ENCODE results near the gene PGAM5.
"Not testable (repeated sequence)": the region's sequence is repeated elsewhere in the genome, so short reads cannot be mapped to it uniquely, and the experiment has no call there.

Gene PGAM5

GRCh38 chr12:132687211-132688164 is 23.2 kb upstream of the PGAM5 start, which contains the start of the genes POLE and PXMP2:
POLE (minus strand) TSS chr12:132687342; CDS start chr12:132687315, 27 bp downstream.
PXMP2 (plus strand) TSS chr12:132687587; CDS start chr12:132687671, 84 bp downstream.
- DNase-seq (ENCODE audit: insufficient read length, low spot score) (peak; percentile 93), FAIRE-seq (peak; percentile 79)

- FAIRE-seq, result no peak
- DNase-seq (ENCODE audit: insufficient read length, low spot score), result no peak
Observed at GRCh38 chr12:132689227-132689626, 21.4 kb upstream of the PGAM5 start.

DNA sequence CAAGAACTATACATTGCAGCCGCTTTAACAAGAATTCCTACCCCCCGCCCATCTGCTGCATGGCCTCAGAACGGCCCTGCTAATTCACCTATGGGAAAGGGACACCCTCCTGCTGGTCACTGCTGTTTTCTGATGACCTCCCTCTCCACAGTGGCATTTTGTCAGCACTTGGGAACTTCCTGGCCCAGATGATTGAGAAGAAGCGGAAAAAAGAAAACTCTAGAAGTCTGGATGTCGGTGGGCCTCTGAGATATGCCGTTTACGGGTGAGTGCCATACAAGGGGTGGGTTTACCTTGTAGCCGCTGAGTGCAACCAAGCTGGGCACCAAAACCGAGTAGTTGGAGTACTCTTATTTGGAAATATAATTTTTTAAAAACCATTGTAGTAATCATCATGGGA is 20.5 kb upstream of the PGAM5 start:
- FAIRE-seq, result no peak
- DNase-seq (ENCODE audit: insufficient read length, low spot score), result no peak

DNA sequence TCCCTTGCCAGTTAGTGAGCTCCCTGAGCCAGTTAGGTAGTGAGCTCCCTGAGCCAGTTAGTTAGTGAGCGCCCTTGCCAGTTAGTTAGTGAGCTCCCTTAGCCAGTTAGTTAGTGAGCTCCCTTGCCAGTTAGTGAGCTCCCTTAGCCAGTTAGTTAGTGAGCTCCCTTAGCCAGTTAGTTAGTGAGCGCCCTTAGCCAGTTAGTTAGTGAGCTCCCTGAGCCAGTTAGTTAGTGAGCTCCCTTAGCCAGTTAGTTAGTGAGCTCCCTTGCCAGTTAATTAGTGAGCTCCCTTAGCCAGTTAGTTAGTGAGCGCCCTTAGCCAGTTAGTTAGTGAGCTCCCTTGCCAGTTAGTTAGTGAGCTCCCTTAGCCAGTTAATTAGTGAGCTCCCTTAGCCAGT is 18.6 kb upstream of the PGAM5 start:
- not testable (repeated sequence) for DNase-seq (ENCODE audit: insufficient read length, low spot score); FAIRE-seq

DNA sequence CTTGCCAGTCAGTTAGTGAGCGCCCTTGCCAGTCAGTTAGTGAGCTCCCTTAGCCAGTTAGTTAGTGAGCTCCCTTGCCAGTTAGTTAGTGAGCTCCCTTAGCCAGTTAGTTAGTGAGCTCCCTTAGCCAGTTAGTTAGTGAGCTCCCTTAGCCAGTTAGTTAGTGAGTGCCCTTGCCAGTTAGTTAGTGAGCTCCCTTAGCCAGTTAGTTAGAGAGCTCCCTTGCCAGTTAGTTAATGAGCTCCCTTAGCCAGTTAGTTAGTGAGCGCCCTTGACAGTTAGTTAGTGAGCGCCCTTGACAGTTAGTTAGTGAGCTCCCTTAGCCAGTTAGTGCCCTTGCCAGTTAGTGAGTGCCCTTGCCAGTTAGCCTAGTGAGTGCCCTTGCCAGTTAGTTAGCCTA is 15.8 kb upstream of the PGAM5 start:
- DNase-seq (ENCODE audit: insufficient read length, low spot score), result not testable (repeated sequence)

DNA sequence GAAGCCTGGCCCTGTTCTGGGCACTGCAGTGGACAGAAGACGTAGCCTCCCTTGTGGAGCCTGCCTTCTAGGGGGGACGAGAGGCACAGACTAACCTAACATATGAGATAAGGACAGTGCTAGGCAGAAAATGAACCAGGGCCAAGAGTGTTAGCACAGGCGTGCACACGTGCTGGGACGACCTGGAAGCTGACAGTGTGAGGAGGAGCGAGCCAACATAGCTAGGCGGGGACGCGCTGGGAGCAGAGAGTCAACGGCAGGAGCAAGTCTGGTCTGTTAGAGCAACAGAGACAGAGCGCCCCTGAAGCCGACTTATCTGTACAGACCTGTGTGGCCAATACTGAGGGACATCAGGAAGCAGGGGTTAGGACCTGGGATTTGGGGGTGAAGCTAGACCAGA is 15.2 kb upstream of the PGAM5 start:
- no peak for FAIRE-seq
- DNase-seq (ENCODE audit: insufficient read length, low spot score), result no peak

More for the DNA sequence above, 15.8 kb upstream of the PGAM5 start:
- not testable (repeated sequence) for FAIRE-seq

- FAIRE-seq, result no peak
- DNase-seq (ENCODE audit: insufficient read length, low spot score), result no peak
Observed at GRCh38 chr12:132698341-132698740, 12.3 kb upstream of the PGAM5 start.

- no peak for DNase-seq (ENCODE audit: insufficient read length, low spot score)
- no peak for FAIRE-seq
Observed at GRCh38 chr12:132700212-132700822, 10.3 kb upstream of the PGAM5 start.

- DNase-seq (ENCODE audit: insufficient read length, low spot score) (no peak), FAIRE-seq (no peak)
Observed at GRCh38 chr12:132702640-132703039, 8.0 kb upstream of the PGAM5 start.

DNA sequence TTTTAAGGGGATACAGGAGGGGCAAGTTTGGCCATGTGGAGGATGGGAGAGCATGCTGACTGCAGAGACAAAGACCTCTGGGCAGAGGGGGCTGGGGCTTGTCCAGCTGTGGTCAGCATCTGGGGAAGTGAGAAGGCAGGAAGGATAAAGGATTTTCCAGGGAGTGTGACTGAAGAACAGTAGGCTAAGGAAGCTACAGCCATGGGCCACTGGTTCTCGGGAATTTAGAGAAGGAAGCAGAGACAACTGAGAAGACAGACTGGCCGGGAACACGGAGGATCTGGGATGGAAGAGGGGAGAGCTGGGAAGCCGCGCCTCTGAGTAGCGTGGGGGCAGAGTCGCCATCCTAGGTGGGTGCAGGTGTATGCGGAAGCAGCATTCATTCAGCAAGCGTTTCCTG is 7.0 kb upstream of the PGAM5 start:
- no peak for DNase-seq (ENCODE audit: insufficient read length, low spot score)
- FAIRE-seq, result no peak

- FAIRE-seq (no peak), DNase-seq (ENCODE audit: insufficient read length, low spot score) (no peak)
Observed at GRCh38 chr12:132707241-132707640, 3.4 kb upstream of the PGAM5 start.

GRCh38 chr12:132708150-132708549 is 2.5 kb upstream of the PGAM5 start:
- DNase-seq (ENCODE audit: insufficient read length, low spot score), result no peak

DNA sequence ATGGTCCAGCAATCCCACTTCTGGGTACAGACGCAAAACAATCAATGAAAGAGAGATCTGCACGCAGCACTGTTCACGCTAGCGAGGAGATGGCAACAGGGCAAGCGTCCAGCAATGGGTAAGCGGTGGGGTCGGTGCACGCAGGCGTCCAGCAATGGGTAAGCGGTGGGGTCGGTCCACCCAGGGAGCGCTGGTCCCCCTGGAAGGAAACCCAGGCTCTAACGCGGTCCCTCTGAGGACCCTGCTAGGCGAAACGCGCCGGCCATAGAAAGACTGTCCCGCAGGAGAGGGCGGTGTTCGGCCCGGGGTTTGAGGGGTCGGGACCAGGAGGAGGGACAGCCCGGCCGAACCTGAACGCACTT is 618 bp upstream of the PGAM5 start:
- FAIRE-seq, result peak; percentile 60

More at GRCh38 chr12:132708150-132708549, 2.5 kb upstream of the PGAM5 start:
- no peak for FAIRE-seq

GRCh38 chr12:132711080-132711843 is 620 bp downstream of the PGAM5 start:
- no peak for FAIRE-seq
- DNase-seq (ENCODE audit: insufficient read length, low spot score), result no peak

More for the DNA sequence above, 618 bp upstream of the PGAM5 start:
- no peak for DNase-seq (ENCODE audit: insufficient read length, low spot score)

DNA sequence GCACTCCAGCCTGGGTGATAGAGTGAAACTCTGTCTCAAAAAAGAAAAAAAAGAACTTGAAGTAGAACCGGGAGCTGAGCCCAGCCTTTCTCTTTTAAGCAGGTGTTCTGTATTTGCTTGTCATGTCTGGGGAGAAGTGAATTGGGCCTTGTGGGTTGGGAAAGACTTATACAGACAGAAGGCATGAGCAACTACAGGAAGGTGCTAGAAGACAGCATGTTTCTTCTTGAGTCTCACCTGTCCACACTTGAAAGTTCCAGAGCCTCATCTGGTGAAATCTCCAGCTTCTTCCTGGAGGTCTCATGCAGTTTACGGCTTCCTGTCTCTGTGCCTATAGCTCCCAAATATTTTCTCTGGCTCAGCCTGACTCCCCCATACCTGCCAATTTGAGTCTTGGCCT is 2.5 kb downstream of the PGAM5 start:
- FAIRE-seq, result no peak
- no peak for DNase-seq (ENCODE audit: insufficient read length, low spot score)

- DNase-seq (ENCODE audit: insufficient read length, low spot score) (no peak), FAIRE-seq (no peak)
Observed at GRCh38 chr12:132715874-132716273, 5.2 kb downstream of the PGAM5 start.

GRCh38 chr12:132716356-132716755 is 5.7 kb downstream of the PGAM5 start:
- DNase-seq (ENCODE audit: insufficient read length, low spot score) (no peak), FAIRE-seq (no peak)

DNA sequence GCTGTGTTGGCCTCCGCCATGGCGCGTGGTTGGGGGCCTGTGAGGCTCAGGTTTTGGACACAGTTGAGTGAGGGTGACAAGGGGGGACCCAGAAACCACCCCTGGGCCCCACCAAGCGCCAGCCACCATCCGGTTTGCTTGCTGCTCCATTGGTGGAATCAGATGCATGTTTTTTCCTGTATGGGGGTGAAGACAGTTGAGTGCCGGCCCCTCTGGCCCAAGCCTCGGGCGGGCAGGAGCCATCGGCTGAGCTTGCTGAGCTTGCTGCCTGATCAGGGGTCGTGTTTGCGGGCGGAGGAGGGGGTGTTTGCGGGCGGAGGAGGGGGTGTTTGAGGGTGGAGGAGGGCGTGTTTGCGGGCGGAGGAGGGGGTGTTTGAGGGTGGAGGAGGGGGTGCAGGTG is 6.4 kb downstream of the PGAM5 start:
- DNase-seq (ENCODE audit: insufficient read length, low spot score), result no peak
- FAIRE-seq, result no peak

- DNase-seq (ENCODE audit: insufficient read length, low spot score) (no peak), FAIRE-seq (no peak)
Observed at GRCh38 chr12:132717531-132718387, 7.1 kb downstream of the PGAM5 start.

DNA sequence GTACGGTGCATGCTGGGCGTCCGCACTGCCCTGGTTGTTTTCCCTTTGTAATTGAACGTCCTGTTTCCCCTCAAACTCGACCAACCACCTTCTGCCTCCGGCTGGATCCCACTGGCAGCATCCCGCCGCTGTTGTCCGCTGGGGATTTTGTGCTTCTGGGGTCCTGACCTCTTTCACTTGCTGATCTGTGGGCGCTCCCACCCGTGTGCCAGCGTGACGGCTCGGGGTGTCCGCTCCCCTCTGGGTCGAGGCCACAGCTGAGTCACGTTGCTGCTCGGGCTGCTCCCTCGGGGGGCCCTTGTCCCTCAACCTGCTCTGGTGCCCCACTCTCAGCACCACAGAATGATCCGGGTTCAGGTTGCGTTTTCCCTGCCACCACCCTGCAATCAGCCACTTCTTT is 8.0 kb downstream of the PGAM5 start:
- DNase-seq (ENCODE audit: insufficient read length, low spot score) (no peak), FAIRE-seq (no peak)
